ENCODE data around the gene KLHL24. TPM values are rescaled to one million over a fixed set of nuclear protein-coding genes. Genes with fewer than 3 reads are reported as not detected.

KLHL24 gene
- total and polyA plus RNA-seq, 2 of the 13 experiments (the other 11 are each of a cell fraction or from before 2014, with no cell fraction given), result 6.9 to 15.7 TPM

DNA sequence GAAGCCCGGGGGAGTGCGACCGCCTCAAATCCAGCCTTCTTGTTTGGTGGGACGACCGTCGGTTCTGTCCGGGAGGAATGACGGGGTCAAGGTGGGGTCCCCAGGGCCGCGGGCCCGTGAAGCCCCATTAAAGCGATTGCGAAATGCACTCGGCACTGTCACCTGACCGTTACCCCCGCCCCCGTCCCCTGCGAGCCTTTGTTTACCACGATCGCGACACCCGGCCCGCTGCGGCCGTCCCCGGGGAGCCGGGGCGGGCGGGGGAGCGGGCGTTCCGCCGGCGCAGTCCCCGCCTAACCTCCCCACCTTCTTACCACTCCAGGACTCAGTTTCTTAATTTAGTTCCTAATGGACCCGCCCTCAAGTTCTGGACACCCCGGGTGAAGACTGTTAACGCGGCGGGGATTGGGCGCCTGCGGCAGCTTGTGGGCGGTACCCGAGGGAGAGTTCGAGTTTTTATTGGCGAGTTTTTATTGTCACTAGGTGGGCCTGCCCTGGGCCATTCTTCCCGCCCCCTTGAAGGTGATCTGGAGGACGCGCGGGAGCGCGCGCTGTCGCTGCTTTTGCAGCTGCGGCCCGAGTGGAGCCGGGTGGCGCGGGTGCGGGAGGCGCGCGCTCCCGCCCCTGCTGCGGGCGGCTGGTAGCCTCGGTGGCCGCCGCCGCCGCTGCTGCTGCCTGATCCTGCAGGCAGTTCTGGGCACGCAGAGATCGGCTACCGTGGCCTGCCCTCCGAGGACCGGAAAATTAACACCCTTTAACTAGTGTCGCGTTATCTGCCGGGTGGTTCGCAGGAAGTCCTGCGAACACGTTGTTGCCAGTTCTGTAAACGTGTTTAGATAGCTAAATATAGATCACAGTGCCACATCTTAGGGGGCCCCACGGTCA is 1.0 kb downstream of the KLHL24 start (continued):
- TF ChIP-seq, protein P1, sequence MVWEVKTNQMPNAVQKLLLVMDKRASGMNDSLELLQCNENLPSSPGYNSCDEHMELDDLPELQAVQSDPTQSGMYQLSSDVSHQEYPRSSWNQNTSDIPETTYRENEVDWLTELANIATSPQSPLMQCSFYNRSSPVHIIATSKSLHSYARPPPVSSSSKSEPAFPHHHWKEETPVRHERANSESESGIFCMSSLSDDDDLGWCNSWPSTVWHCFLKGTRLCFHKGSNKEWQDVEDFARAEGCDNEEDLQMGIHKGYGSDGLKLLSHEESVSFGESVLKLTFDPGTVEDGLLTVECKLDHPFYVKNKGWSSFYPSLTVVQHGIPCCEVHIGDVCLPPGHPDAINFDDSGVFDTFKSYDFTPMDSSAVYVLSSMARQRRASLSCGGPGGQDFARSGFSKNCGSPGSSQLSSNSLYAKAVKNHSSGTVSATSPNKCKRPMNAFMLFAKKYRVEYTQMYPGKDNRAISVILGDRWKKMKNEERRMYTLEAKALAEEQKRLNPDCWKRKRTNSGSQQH (CRISPR knock-in tag; IDR thresholded peaks at IDR 0.05; ENCODE audit: low read depth), result no peak
- TF ChIP-seq ZNF180 (CRISPR knock-in tag; IDR thresholded peaks at IDR 0.05; ENCODE audit: borderline replicate concordance, low read depth) (no peak), CREM (IDR thresholded peaks at IDR 0.05) (peak; percentile 17; the same call in 1 of the 2 replicates), CREM (CRISPR knock-in tag; IDR thresholded peaks at IDR 0.05) (no peak), ZNF432 (CRISPR knock-in tag; IDR thresholded peaks at IDR 0.05; ENCODE audit: borderline replicate concordance) (no peak), ZNF562 (CRISPR knock-in tag; IDR thresholded peaks at IDR 0.05; ENCODE audit: borderline replicate concordance) (no peak), POLR2G (IDR thresholded peaks at IDR 0.05; ENCODE audit: low read depth, low read length) (peak; percentile 68), ZFP41 (CRISPR knock-in tag; IDR thresholded peaks at IDR 0.05; ENCODE audit: borderline replicate concordance) (no peak), ELF3 (CRISPR knock-in tag; IDR thresholded peaks at IDR 0.05) (peak; percentile 34; the same call in 1 of the 2 replicates), EZH2 (conservative IDR thresholded peaks at IDR 0.05; ENCODE audit: low read depth, low read length) (no peak), ARNTL (CRISPR knock-in tag; IDR thresholded peaks at IDR 0.05) (peak; percentile 73), TEAD2 (CRISPR knock-in tag; IDR thresholded peaks at IDR 0.05) (no peak), CEBPG (CRISPR knock-in tag; IDR thresholded peaks at IDR 0.05) (peak; percentile 87), U2AF2 (IDR thresholded peaks at IDR 0.05; ENCODE audit: low read depth, low read length) (no peak), SMC3 (IDR thresholded peaks at IDR 0.05; ENCODE audit: low read length) (peak; percentile 8; the same call in 1 of the 2 replicates), HNRNPUL1 (IDR thresholded peaks at IDR 0.05; ENCODE audit: low read depth, low read length) (no peak), ZNF292 (CRISPR knock-in tag; IDR thresholded peaks at IDR 0.05; ENCODE audit: borderline replicate concordance, low read depth) (peak; percentile 54; the same call in 1 of the 2 replicates), CHD4 (IDR thresholded peaks at IDR 0.05; ENCODE audit: borderline replicate concordance, low read length) (no peak)
- TF ChIP-seq, protein P2, sequence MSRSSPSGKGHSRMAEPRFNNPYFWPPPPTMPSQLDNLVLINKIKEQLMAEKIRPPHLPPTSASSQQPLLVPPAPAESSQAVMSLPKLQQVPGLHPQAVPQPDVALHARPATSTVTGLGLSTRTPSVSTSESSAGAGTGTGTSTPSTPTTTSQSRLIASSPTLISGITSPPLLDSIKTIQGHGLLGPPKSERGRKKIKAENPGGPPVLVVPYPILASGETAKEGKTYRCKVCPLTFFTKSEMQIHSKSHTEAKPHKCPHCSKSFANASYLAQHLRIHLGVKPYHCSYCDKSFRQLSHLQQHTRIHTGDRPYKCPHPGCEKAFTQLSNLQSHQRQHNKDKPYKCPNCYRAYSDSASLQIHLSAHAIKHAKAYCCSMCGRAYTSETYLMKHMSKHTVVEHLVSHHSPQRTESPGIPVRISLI (CRISPR knock-in tag; IDR thresholded peaks at IDR 0.05; ENCODE audit: borderline replicate concordance), result no peak
- TF ChIP-seq, protein P3, sequence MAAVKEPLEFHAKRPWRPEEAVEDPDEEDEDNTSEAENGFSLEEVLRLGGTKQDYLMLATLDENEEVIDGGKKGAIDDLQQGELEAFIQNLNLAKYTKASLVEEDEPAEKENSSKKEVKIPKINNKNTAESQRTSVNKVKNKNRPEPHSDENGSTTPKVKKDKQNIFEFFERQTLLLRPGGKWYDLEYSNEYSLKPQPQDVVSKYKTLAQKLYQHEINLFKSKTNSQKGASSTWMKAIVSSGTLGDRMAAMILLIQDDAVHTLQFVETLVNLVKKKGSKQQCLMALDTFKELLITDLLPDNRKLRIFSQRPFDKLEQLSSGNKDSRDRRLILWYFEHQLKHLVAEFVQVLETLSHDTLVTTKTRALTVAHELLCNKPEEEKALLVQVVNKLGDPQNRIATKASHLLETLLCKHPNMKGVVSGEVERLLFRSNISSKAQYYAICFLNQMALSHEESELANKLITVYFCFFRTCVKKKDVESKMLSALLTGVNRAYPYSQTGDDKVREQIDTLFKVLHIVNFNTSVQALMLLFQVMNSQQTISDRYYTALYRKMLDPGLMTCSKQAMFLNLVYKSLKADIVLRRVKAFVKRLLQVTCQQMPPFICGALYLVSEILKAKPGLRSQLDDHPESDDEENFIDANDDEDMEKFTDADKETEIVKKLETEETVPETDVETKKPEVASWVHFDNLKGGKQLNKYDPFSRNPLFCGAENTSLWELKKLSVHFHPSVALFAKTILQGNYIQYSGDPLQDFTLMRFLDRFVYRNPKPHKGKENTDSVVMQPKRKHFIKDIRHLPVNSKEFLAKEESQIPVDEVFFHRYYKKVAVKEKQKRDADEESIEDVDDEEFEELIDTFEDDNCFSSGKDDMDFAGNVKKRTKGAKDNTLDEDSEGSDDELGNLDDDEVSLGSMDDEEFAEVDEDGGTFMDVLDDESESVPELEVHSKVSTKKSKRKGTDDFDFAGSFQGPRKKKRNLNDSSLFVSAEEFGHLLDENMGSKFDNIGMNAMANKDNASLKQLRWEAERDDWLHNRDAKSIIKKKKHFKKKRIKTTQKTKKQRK (IDR thresholded peaks at IDR 0.05; ENCODE audit: low read length), result no peak
- TF ChIP-seq, protein P4, sequence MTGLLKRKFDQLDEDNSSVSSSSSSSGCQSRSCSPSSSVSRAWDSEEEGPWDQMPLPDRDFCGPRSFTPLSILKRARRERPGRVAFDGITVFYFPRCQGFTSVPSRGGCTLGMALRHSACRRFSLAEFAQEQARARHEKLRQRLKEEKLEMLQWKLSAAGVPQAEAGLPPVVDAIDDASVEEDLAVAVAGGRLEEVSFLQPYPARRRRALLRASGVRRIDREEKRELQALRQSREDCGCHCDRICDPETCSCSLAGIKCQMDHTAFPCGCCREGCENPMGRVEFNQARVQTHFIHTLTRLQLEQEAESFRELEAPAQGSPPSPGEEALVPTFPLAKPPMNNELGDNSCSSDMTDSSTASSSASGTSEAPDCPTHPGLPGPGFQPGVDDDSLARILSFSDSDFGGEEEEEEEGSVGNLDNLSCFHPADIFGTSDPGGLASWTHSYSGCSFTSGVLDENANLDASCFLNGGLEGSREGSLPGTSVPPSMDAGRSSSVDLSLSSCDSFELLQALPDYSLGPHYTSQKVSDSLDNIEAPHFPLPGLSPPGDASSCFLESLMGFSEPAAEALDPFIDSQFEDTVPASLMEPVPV (CRISPR knock-in tag; IDR thresholded peaks at IDR 0.05), result no peak

Measured in HepG2 (cell line).